GM12864 (cell line): Measurements from ENCODE around the gene CRACDL.

Experiments
- DNase-seq: peaks from one replicate; pipeline ENCODE4 v3.0.0-alpha.2; 2011; ENCODE audit warnings: low read depth
- H3K4me3 ChIP-seq: 2 replicates; pipeline ENCODE4 v1.5.1; 2011; ENCODE audit warnings: mild to moderate bottlenecking, low read depth, low read length, control low read depth
- TF ChIP-seq, protein P1 (sequence below): IDR thresholded peaks from 2 replicates; pipeline ENCODE4 v1.5.1; 2011; ENCODE audit warnings: low read depth, mild to moderate bottlenecking, moderate library complexity, low read length, control low read depth, inconsistent platforms; ENCODE audit errors: missing control alignments

CRACDL gene, protein sequence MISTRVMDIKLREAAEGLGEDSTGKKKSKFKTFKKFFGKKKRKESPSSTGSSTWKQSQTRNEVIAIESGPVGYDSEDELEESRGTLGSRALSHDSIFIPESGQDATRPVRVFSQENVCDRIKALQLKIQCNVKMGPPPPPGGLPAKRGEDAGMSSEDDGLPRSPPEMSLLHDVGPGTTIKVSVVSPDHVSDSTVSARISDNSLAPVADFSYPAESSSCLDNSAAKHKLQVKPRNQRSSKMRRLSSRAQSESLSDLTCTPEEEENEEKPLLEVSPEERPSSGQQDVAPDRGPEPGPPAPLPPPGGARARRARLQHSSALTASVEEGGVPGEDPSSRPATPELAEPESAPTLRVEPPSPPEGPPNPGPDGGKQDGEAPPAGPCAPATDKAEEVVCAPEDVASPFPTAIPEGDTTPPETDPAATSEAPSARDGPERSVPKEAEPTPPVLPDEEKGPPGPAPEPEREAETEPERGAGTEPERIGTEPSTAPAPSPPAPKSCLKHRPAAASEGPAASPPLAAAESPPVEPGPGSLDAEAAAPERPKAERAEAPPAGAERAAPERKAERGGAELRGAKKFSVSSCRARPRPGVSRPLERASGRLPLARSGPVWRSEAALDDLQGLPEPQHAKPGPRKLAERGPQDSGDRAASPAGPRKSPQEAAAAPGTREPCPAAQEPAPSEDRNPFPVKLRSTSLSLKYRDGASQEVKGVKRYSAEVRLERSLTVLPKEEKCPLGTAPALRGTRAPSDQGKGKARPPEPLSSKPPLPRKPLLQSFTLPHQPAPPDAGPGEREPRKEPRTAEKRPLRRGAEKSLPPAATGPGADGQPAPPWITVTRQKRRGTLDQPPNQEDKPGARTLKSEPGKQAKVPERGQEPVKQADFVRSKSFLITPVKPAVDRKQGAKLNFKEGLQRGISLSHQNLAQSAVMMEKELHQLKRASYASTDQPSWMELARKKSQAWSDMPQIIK

GRCh38 chr2:98935777-98936352, at the start of gene CRACDL:
TSS of gene CRACDL (minus strand) at chr2:98936225. CDS start at chr2:98846800, 89,425 bp downstream.
- TF ChIP-seq, protein P1, sequence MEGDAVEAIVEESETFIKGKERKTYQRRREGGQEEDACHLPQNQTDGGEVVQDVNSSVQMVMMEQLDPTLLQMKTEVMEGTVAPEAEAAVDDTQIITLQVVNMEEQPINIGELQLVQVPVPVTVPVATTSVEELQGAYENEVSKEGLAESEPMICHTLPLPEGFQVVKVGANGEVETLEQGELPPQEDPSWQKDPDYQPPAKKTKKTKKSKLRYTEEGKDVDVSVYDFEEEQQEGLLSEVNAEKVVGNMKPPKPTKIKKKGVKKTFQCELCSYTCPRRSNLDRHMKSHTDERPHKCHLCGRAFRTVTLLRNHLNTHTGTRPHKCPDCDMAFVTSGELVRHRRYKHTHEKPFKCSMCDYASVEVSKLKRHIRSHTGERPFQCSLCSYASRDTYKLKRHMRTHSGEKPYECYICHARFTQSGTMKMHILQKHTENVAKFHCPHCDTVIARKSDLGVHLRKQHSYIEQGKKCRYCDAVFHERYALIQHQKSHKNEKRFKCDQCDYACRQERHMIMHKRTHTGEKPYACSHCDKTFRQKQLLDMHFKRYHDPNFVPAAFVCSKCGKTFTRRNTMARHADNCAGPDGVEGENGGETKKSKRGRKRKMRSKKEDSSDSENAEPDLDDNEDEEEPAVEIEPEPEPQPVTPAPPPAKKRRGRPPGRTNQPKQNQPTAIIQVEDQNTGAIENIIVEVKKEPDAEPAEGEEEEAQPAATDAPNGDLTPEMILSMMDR = no peak
- peak within 1 kb of the TSS; percentile 16; the same call in 1 of the 2 replicates for H3K4me3 ChIP-seq
- no peak for DNase-seq

DNA sequence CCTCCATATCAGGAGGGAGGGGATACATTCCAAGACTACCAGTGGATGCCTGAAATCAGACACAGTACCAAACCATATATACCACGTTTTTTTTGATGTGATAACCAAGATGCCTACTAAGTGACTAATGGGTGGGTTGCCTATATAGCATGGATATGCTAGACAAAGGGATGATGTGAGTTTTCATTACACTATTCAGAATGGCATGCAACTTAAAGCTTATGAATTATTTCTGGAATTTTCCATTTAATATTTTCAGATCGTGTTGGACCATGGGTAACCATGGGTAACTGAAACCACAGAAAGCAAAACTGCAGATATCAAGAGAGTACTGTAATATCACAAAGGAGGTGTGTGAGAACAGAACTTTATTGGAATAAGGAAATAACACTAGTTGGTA, 39.6 kb upstream of the CRACDL start:
- H3K4me3 ChIP-seq = no peak overlapping the region
- no peak for DNase-seq
- TF ChIP-seq, protein P1 = no peak

GRCh38 chr2:98972582-98973167, 36.6 kb upstream of the CRACDL start:
- no peak for DNase-seq
- H3K4me3 ChIP-seq = no peak overlapping the region
- TF ChIP-seq, protein P1 = no peak

DNA sequence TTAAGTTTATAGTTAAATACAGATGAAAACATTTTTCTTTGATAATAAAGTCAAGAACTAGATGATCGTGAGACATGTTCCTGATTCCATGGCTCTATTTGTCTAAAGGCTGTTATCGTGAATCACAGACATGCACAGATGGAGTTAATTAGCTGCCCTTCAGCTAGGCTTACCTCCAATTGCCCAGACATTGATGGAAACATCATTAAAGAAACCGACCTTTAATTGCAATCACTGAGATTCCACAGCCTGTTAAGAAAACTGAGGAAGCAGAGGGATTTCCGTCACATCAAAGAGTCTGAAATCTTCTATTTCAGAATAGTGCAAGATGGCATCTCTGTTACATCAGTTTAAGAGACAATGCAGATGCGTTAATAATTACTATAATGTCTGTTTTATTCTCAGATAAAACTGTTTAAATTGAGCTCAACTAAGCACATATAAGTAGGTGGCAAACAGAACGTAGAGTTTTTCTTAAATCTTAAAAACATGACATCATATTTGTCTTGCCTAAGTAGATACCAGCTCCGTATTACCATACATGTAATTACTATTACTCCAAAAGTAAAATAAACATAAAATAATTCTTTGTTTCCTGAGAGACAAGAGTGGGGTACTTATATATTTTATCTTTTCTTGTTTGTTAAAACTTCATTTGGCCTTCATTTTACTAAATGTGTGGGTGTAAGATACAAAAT, 23.9 kb upstream of the CRACDL start:
- no peak overlapping the region for H3K4me3 ChIP-seq
- TF ChIP-seq, protein P1 = no peak
- DNase-seq = no peak

DNA sequence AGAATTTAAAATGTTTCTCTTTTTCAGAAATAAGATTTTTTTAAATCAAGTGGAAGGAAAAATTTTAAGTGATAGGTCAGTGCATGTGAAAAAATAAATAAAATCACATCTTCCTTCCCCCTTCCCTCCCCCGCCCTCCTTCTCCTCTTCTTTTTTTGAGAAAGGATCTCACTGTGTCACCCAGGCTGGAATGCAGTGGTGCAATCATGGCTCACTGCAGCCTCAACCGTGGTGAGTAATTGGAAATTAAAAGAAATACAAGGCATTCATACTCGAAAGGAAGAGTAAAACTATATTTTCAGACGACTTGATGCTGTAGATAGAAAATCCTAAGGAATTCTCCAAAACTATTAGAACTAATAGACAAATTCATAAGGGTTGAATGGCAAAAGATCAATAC, 16.9 kb upstream of the CRACDL start:
- TF ChIP-seq, protein P1 = no peak
- DNase-seq = no peak
- H3K4me3 ChIP-seq = no peak overlapping the region
